Activated naive CD4-positive, alpha-beta T cell treated with anti-CD3 and anti-CD28 coated beads, Interleukin-2, amount 50 U/mL, for 16 hours (primary cell): Measurements from ENCODE around the gene MTCP1.
A peak's percentile ranks its signal among the peaks of the same experiment; 100 is the strongest.

Source experiments
- DNase-seq: peaks from one replicate; pipeline ENCODE4 v3.0.0-alpha.2; 2020

MTCP1 gene, protein sequence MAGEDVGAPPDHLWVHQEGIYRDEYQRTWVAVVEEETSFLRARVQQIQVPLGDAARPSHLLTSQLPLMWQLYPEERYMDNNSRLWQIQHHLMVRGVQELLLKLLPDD

GRCh38 chrX:155070975-155071693 lies at the start of gene MTCP1, which contains the start of the genes BRCC3 and CMC4:
Gene MTCP1, minus strand, starts transcription at chrX:155071136. Its CDS starts 5,126 bp downstream, at chrX:155066010.
Gene BRCC3, plus strand, starts transcription at chrX:155071508. Its CDS starts 20 bp downstream, at chrX:155071528.
Gene CMC4, minus strand, starts transcription at chrX:155071136. Its CDS starts 7,113 bp downstream, at chrX:155064023.
- DNase-seq = peak; percentile 69

DNA sequence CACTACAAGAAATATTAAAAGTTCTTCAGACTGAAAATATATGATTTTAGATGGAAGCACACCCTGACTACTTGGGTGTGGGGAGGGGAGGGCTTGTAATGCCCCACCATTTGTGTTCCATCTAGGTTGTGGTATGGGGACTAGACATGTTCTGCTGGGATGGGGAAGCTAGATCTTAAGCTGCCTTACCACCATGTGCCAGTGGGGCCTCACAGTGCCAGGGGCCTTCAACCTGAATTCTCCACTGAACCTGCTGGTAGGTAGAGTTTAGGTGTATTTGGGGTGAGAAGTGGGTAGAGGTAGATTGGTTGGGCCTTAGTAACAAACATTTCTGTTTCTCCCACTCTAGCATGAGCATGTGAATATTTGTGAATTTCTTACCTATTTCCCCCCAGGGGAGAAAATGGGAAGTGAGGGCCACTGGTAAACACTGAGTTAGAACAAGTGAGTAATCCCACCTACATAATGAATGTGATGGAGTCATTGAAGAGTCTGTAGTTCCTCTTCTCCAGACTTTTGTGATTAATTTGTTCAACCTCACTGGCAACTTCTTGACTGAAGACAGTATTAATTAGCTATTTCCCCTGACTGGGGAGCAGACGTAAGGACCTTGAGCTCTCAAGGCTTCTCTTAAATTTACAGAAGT lies 44.4 kb upstream of the MTCP1 start:
- no peak for DNase-seq

GRCh38 chrX:155113097-155113496 lies 42.2 kb upstream of the MTCP1 start:
- DNase-seq = no peak

- DNase-seq = no peak
Measured at GRCh38 chrX:155112171-155112570, 41.2 kb upstream of the MTCP1 start.

DNA sequence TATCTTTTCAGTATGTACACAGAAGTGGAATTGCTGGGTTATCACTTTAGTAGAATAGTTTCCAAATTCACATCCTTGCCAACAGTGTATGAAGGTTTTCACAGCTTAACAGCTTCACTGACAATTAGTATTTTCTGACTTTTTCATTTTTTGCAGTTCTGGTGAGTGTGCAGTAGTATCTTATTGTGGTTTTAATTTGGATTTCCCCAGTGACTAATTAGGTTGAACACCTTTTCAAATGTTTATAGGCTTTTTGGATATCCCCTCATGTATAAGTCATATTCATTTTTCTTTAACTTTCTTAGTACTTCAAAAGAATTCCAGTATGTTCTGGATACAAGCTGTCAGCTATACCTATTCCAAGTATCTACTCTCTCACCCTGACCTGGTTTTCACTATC lies 37.5 kb upstream of the MTCP1 start:
- DNase-seq = no peak

- no peak for DNase-seq
Measured at GRCh38 chrX:155105919-155106318, 35.0 kb upstream of the MTCP1 start.

GRCh38 chrX:155094468-155095061 lies 23.6 kb upstream of the MTCP1 start:
- peak; percentile 17 for DNase-seq

DNA sequence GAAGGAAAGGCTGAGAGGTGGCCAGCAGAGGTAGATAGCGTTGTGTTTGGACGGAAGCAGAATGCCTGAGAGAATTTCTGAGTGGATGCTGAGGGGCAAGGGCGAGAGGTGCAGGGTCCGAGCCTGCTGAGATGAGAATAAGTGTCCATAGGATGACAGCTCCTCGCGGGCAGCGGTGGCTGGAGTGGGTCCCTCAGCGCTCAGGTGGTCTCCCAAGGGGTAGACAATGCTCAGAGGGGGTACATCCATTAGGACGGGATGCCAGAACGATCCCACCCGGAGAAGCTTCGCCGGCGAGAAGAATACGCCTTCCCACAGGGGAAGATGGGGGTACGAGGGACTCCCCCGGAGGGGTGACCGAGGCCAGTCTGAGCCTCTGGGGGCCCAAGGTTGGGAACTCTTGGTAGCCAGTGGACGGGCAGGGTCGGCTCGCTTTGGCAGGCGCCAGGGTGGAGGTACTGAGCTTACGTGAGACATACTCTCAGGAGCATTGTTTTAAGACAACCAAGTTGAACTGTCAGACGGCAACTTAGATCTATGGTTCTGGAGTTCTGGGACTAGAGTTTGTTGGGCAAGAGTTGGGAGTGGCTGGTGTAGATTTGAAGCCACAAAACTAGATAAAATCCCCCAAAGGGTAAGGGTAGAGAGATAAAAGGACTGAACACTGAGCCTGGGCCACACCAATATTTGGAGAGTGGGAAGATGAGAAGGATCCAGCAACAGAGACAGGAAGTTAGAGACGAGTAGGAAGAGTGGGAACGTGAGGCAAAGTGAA lies 16.2 kb upstream of the MTCP1 start:
- no peak for DNase-seq

- peak; percentile 45 for DNase-seq
Measured at GRCh38 chrX:155086202-155086840, 15.4 kb upstream of the MTCP1 start.

DNA sequence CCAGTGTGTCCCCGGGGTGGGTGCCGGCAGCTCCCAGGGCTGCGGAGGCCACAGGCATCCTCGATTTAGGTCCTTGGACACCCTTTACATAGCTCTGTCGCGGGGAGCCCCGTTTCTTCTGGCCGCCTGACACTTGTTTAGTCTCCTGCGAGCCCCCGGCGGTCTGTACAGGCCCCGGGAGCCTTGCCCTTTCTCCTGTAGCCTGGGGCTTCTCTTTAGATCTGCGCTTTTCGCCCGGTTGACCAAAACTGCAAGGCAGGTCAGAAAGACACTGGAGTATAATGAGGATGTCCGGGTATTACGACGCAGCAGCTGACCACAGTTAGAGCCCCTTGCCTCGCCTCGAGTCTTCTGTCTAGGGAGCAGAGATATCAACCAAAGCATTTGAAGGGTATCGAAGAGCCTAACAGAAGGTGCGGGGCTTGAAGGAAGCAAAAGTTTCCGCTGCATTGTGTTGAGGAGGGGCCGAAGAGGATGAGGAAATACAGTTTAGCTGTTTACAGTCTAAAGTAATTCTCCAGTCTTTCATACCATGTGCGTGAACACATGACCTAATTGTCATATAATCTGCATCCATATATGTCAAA lies 851 bp upstream of the MTCP1 start:
- no peak for DNase-seq

DNA sequence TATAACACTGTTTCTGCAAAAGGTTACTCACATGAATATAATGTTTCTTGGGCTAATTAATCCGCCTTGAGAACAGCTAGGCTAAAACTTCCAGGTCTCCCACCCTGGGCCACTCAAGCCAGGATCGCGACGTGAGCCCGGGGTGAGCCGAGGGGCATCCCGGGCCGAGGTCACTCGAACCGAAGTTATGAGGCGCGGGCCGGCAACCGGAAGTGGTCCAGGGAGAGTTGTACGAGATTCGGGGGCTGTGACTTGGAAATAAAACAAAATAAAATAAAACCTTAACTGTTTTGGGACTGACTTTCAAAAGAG lies 317 bp downstream of the MTCP1 start:
- peak; percentile 11 for DNase-seq

- no peak for DNase-seq
Measured at GRCh38 chrX:155070038-155070437, 898 bp downstream of the MTCP1 start.

DNA sequence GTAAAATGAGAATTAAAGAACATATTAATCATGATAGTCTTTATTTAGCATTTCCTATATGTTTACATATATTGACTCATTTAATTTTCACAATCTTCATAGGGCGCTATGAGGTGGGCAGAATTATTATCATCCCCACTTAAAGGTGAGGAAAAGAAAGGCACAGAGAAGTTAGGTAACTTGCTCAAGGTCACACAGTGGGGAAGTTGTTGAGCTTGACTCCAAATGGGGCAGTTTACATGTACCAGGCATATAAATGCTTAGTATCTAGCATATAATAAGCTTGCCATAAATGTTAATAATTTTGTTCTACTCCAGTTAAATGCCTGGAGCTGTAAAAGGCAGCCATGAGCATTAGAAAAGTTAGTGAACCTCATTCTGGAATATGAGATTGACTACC lies 1.5 kb downstream of the MTCP1 start:
- DNase-seq = no peak

GRCh38 chrX:155068165-155068564 lies 2.8 kb downstream of the MTCP1 start:
- DNase-seq = no peak

GRCh38 chrX:155065035-155065734 lies 5.8 kb downstream of the MTCP1 start:
- no peak for DNase-seq

- no peak for DNase-seq
Measured at GRCh38 chrX:155061760-155062159, 9.2 kb downstream of the MTCP1 start.

GRCh38 chrX:155056877-155057792 lies 13.8 kb downstream of the MTCP1 start:
- DNase-seq = peak; percentile 37

GRCh38 chrX:155056471-155056870 lies 14.5 kb downstream of the MTCP1 start:
- no peak for DNase-seq

DNA sequence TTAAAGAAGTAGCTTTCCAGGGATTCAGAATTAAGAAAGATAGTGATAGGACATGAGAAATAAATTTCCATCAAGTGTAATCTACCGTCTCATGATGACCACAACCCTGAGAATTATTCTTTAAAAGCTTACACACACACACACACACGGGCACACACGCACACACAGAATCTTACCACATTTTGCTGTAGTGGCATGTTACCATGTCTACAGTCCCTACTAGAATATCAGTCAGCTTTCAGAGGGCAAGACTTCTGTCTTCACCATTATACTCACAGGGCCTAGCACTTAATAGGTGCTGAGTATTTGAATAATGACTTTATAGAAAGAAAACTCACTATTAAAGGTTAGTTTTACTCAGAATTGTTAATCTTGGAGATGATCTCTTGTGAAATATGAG lies 15.4 kb downstream of the MTCP1 start:
- no peak for DNase-seq

DNA sequence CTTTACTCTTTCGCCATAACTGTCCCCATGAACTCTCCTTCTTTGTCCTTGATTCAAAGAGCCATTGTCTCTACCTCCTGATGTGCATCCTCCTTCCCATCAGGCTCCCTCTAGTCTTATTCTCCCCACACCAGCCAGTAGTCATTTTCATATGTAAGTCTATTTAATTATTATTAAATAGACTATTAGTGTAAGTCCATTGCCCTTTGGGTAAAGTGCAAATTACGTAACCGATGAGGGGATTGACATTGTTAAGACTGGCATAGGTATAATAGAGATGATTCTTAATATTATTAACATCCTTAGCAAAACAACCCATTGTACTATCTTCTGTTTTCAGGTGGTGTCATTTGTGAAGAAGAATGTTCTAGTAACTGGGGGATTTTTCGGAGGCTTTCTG lies 16.7 kb downstream of the MTCP1 start:
- DNase-seq = no peak
